Middle frontal gyrus (tissue), 1 donor: Measurements from ENCODE around the gene PLCH2.

ENCODE experiments used
- DNase-seq: peaks from one replicate; pipeline ENCODE4 v3.0.0-alpha.2; 2015; ENCODE audit warnings: low spot score; ENCODE audit errors: extremely low spot score

Gene PLCH2

DNA sequence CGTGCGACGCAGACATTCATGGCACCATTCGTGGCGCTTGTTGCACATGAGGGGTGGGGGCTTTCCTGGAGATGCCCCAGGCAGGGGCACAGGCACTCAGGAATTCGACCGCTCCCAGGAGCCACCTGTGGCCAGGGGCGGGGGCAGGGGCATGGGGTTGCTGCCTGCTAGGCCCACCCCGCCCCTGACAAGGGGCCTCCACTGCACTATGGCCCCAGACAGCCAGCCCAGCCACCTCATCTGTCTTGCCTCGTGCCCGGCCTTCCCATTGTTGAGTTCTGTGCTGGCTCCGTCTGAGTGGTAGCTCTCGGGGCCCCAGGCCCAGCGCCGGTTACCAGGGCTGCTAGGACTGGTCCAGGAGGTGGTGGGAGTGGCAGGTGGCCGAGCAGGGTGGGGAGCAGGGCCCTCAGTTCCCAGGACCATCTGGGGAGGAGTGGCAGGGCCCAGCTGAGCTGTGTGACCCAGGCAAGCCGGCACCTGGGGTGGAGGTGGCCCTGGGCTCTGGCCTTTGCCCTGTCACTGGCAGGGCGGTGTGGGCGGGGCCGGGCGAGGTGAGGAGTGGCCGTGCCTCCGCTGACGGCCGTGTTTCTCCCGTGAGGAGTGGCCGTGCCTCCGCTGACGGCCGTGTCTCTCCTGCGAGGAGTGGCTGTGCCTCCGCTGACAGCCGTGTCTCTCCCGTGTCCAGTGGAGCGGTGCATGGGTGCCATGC, 1.9 kb downstream of the PLCH2 start:
- no peak for DNase-seq

DNA sequence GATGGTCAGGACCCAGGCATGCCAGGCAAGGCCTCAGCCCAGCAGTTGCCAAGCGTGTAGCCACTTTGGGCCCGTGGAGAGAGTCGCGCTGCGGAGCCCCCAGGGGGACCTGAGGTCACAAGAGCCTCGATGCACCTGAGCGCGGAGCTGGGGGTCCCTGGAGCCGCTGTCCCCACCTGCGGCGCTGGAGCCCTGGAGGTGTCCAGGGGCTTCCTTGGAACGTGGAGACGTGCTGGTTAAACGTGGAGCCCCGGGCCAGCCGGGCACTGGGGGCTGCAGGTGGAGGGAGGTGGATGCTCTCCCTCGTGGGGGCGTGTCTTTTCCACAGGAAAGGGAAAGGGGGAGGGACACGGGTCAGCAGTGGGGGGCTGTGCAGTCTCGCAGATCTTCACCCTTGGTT, 3.1 kb downstream of the PLCH2 start:
- no peak for DNase-seq

GRCh38 chr1:2479618-2480017, 3.5 kb downstream of the PLCH2 start:
- DNase-seq = no peak

DNA sequence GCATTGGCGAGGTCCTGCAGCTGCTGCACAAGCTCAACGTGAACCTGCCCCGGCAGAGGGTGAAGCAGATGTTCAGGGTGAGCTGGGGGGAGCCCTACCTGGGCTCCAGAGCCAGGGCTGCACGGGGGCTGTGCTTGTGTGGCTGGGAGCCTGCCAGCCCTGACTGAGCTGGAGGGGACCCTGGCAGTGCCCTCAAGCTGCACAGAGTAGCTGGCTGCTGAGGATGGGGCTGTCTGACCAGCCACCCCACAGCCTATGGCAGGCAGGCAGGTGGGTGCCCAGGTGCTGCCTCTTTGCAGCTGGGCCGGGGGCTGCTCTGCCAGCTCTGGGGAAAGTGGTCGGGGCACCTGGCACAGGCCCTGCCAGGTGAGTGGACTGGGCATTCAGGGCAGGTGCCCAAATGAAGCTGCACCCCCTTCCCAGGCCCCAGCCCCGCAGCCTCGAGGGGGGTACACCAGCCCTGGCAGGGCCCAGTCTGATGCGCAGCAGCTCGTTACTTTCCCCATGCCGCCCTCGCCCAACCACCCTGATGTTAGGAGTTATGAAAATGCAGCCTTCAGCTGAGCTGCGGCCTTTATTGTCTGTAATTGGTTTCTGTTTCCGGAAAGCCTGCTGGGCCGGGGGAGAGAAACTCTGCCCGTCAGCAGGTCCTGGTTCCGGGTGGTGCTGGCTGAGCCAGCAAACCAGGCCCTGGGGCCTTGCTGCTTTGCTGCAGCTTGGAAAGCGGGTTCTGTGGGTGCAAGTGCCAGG, 4.3 kb downstream of the PLCH2 start:
- DNase-seq = no peak

- DNase-seq = no peak
Measured at GRCh38 chr1:2480986-2481364, 4.9 kb downstream of the PLCH2 start.

DNA sequence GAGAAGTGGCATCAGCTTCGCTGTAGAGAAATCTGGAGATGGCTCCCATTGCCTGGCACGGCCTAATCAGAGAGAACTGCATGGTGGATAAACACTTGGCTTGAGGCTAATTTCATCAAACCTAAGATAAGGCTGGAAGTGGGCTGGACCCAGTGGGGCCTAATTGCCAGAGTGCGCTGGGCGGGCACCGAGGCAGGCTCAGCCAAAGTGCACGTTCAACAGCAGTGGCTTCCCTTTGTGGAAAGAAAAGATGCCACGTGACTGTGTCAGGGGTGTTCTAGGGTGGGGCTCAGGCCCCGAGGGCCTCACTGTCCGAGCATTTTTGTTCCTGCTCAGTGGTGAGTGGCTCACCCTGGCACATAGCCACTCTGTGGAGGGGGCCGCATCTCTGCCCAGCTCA, 5.8 kb downstream of the PLCH2 start:
- no peak for DNase-seq

DNA sequence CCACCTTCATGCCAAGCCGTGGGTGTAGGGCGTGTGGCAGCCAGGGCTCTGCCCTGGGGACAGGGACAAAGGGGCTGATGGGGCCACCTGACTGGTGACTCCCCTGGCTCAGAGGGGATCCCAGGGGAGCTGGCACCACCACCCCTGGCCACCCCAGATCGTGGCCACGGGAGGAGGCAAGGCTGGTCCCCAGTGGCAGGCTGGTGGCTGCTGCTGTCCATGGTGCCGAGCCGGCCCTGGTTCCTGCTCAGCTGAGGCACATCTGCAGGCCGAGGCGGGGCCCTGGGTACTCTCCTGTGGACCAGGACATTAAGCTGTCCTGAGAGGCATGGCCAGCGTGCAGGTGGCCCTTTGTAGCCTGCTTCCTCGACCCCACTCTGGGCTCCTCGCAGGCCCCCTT, 6.5 kb downstream of the PLCH2 start:
- DNase-seq = no peak

GRCh38 chr1:2483026-2483425, 6.9 kb downstream of the PLCH2 start:
- DNase-seq = no peak

- no peak for DNase-seq
Measured at GRCh38 chr1:2483970-2484369, 7.9 kb downstream of the PLCH2 start.

DNA sequence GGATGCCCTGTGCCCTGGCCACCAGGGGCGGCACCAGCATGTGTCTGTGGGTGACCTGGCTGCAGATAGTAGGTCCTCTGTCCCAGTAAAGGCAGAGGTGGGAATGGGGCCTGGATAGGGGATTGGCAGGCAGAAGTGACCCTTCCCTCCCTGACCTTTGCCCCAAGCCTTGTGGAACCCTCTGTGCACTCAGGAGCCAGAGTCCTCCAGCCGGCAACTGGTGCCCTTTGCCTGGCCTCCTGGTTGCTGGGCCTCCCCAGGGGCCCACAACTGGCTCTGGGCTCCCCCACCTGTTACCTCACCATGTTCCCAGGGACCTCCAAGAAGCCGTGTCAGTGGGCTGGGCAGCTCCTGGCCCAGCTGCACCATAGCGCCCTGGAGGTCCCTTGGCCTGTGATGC, 10.0 kb downstream of the PLCH2 start:
- no peak for DNase-seq

- DNase-seq = no peak
Measured at GRCh38 chr1:2486558-2486957, 10.5 kb downstream of the PLCH2 start.

DNA sequence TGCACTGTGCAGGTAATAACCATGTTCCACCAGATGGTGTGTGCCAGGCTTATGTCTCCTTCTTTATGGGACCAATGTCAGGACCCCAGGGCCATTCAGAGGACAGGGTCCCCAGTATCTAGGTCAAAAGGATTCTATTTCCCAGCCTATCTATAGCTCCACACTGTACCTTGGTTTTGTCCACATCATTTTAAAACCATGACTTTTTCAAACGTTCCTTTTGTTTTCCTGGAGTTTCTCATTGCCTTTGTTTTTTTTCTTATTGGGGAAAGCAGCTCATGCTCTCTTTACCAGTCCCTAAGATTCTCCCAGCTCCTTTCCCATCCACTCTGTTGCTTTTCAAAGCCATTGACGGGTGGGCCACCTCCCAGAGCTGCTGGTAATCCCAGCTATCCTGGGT, 12.6 kb downstream of the PLCH2 start:
- no peak for DNase-seq

GRCh38 chr1:2489615-2490014, 13.5 kb downstream of the PLCH2 start:
- no peak for DNase-seq

GRCh38 chr1:2492091-2492490, 16.0 kb downstream of the PLCH2 start:
- no peak for DNase-seq

- DNase-seq = no peak
Measured at GRCh38 chr1:2493218-2493617, 17.1 kb downstream of the PLCH2 start.

DNA sequence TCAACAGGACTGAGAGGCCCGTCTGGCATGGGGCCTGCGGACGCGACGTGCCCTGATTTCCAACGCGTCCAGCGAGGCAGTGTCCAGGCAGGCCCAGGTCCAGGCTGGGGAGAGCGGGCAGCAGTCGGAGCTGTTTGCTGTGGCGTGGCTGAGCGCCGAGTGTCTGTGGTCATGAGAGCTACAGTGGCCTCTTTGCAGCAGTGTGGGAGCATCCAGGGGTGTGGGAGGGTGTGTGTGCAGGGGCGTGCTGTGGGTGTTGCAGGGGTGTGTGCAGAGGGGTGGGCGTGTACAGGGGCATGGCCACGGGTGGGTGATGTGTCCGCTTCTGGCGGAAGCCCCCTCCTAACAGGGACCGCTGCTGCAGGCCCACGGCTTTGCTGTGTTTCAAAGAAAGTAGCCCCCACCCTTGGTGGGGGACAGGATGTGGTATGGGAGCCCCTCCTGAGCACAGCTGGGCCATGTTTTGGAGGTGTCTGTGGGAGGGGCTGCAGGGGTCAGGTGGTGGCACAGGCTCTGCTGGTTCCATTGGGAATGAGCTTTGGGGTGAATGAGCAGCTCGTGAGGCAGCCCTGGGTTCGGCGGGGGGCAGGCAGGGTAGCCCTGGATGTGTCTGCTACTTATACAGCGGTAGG, 17.7 kb downstream of the PLCH2 start:
- peak; percentile 68 for DNase-seq

- no peak for DNase-seq
Measured at GRCh38 chr1:2494323-2494693, 18.2 kb downstream of the PLCH2 start.

DNA sequence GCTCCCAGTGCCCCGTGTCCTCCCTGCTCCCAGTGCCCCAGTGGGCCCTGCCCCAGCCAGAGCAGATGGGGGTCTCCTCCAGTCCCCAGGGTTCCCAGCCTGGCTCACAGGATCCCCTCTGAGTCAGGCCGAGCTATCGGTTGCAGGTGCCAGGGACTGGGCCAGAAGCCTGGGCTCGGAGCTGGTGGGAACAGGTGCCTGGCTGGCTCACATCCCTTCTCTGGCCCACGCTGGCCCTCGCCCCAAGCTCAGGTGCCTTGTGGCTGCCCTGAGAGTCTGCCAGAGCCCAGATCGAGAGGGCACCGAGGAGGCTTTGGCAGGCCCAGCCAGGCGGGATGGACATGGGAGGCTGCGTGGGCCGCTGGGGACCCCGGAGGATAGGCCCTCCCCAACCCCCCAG, 18.9 kb downstream of the PLCH2 start:
- DNase-seq = no peak

GRCh38 chr1:2495546-2495945, 19.5 kb downstream of the PLCH2 start:
- no peak for DNase-seq

DNA sequence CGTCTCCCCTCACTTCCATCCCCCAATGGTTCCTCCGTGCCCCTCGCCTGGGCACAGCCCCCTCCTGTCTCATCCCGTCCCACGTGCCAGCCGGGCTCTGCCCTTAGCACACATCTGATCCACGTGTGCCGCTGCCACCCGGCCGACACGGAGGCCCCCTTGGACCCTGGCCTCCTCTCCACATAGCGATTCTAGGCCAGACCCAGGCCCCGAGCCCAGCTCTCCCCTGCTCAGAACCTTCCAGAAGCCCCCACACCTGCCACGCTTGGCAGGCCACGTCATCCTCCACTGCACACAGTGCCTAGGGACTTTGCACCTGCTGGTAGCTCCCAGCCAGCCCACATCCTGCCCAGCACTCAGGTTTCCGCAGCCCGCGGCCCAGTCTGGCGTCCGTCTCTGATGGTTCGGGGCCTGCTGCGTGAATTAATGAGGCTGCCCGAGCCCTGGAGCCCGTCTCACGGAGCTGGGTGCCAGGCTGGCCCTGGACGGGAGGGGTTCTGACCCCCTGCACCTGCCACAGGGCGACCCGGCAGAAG, 20.1 kb downstream of the PLCH2 start:
- no peak for DNase-seq

GRCh38 chr1:2496746-2497145, 20.7 kb downstream of the PLCH2 start:
- DNase-seq = no peak

- no peak for DNase-seq
Measured at GRCh38 chr1:2497891-2498290, 21.8 kb downstream of the PLCH2 start.
